SH-SY5Y (cell line): Measurements from ENCODE around the gene PRPH2.

Source experiments
- GATA2 ChIP-seq: IDR thresholded peaks from 2 replicates; pipeline ENCODE4 v1.6.1; 2011; ENCODE audit warnings: mild to moderate bottlenecking, low read depth, low read length
- GATA3 ChIP-seq: IDR thresholded peaks from 2 replicates; pipeline ENCODE4 v1.6.1; 2011; ENCODE audit warnings: low read depth, mild to moderate bottlenecking, low read length, moderate library complexity

Gene PRPH2

GRCh38 chr6:42722497-42722896 lies at the start of gene PRPH2:
Gene PRPH2, minus strand, starts transcription at chr6:42722597. Its CDS starts 263 bp downstream, at chr6:42722334.
- TF ChIP-seq GATA2 (no peak), GATA3 (no peak)

- no peak for TF ChIP-seq GATA3
- no peak for TF ChIP-seq GATA2
Observed at GRCh38 chr6:42771741-42772100, 49.3 kb upstream of the PRPH2 start.

GRCh38 chr6:42769836-42770235 lies 47.4 kb upstream of the PRPH2 start:
- TF ChIP-seq GATA2 = no peak
- no peak for TF ChIP-seq GATA3

GRCh38 chr6:42769051-42769450 lies 46.7 kb upstream of the PRPH2 start:
- TF ChIP-seq GATA2 (no peak), GATA3 (no peak)

- TF ChIP-seq GATA2 (no peak), GATA3 (no peak)
Observed at GRCh38 chr6:42766163-42766670, 43.8 kb upstream of the PRPH2 start.

- no peak for TF ChIP-seq GATA3
- TF ChIP-seq GATA2 = no peak
Observed at GRCh38 chr6:42764911-42765648, 42.7 kb upstream of the PRPH2 start.

GRCh38 chr6:42762950-42763349 lies 40.6 kb upstream of the PRPH2 start:
- no peak for TF ChIP-seq GATA3
- TF ChIP-seq GATA2 = no peak

- TF ChIP-seq GATA2 (no peak), GATA3 (no peak)
Observed at GRCh38 chr6:42762426-42762859, 40.0 kb upstream of the PRPH2 start.

GRCh38 chr6:42761287-42762067 lies 39.1 kb upstream of the PRPH2 start:
- TF ChIP-seq GATA3 (no peak), GATA2 (no peak)

GRCh38 chr6:42758756-42759430 lies 36.5 kb upstream of the PRPH2 start:
- no peak for TF ChIP-seq GATA3
- TF ChIP-seq GATA2 = no peak

- no peak for TF ChIP-seq GATA3
- no peak for TF ChIP-seq GATA2
Observed at GRCh38 chr6:42756722-42757121, 34.3 kb upstream of the PRPH2 start.

- no peak for TF ChIP-seq GATA2
- no peak for TF ChIP-seq GATA3
Observed at GRCh38 chr6:42754759-42755158, 32.4 kb upstream of the PRPH2 start.

- TF ChIP-seq GATA3 (no peak), GATA2 (no peak)
Observed at GRCh38 chr6:42751055-42751454, 28.7 kb upstream of the PRPH2 start.

GRCh38 chr6:42748203-42748898 lies 26.0 kb upstream of the PRPH2 start:
- TF ChIP-seq GATA3 = no peak
